GM12801 (cell line): ENCODE data around the gene SP4.

Source experiments
- CTCF ChIP-seq: IDR thresholded peaks from one replicate; pipeline ENCODE4 v1.5.1; 2011; ENCODE audit warnings: control low read depth; ENCODE audit not compliant: insufficient read length; ENCODE audit errors: extremely low read depth

SP4 gene

GRCh38 chr7:21427182-21427870, 557 bp upstream of the SP4 start:
- no peak for TF ChIP-seq CTCF

- TF ChIP-seq CTCF, result no peak
Measured at GRCh38 chr7:21428659-21428941, 717 bp downstream of the SP4 start.

GRCh38 chr7:21429021-21429420, 1.1 kb downstream of the SP4 start:
- TF ChIP-seq CTCF, result no peak

- TF ChIP-seq CTCF, result no peak
Measured at GRCh38 chr7:21429786-21430574, 2.1 kb downstream of the SP4 start.

- TF ChIP-seq CTCF, result no peak
Measured at GRCh38 chr7:21430575-21430954, 2.7 kb downstream of the SP4 start.

GRCh38 chr7:21443149-21443841, 15.4 kb downstream of the SP4 start:
- TF ChIP-seq CTCF, result no peak

GRCh38 chr7:21448974-21449373, 21.1 kb downstream of the SP4 start:
- no peak for TF ChIP-seq CTCF
